ENCODE measurements around the gene NTNG1. TPM values are rescaled to one million over a fixed set of nuclear protein-coding genes. Genes with fewer than 3 reads are reported as not detected.

The NTNG1 gene
- total and polyA plus RNA-seq, 2 of the 8 experiments (the other 6 are each of a cell fraction or from before 2014, with no cell fraction given): 1.2 to 4.1 TPM

- Histone ChIP-seq H2BK12ac (ENCODE audit: low read depth, low read length) (peak overlapping the region; percentile 10; the same call in 1 of the 2 replicates), H3K4me3 (ENCODE audit: extremely low read depth in 1 of 4, insufficient read depth in 2 of 4, low read depth in 3 of 4, low read length in 4 of 4) (no peak overlapping the region), H4K20me1 (replicated peaks in 1 of 2; ENCODE audit: control insufficient read depth in 1 of 2, insufficient read depth in 2 of 2, low read length in 2 of 2) (no peaks in the 10 kb centered on the region), H4K91ac (replicated peaks; ENCODE audit: insufficient read length, low read length) (no peak overlapping the region), H3K9me3 (ENCODE audit: insufficient read depth in 2 of 2, low read depth in 1 of 2, low read length in 1 of 2) (no peaks in the 10 kb centered on the region), H3K4me2 (ENCODE audit: insufficient read depth in 1 of 2, low read depth in 2 of 2, low read length in 2 of 2) (no peak overlapping the region), H3K14ac (ENCODE audit: insufficient read length) (no peak overlapping the region), H3K18ac (ENCODE audit: extremely low read depth, low read length) (no peak overlapping the region), H2BK120ac (replicated peaks; ENCODE audit: low read depth, low read length) (no peak overlapping the region), H3K79me2 (ENCODE audit: control insufficient read depth in 1 of 2, insufficient read depth in 2 of 2, low read length in 2 of 2) (no peaks in the 10 kb centered on the region), H3K23me2 (ENCODE audit: low read depth, low read length) (no peaks in the 10 kb centered on the region), H3K4ac (replicated peaks; ENCODE audit: insufficient read length, low read depth, low read length) (no peak overlapping the region), H3K27ac (ENCODE audit: low read depth, low read length) (no peak overlapping the region), H2AFZ (ENCODE audit: low read length) (0 out of 2 replicates have a peak overlapping the region, but pooled peaks have one; percentile 8), H3K27me3 (replicated peaks in 1 of 4; ENCODE audit: control insufficient read depth in 3 of 4, extremely low read depth in 1 of 4, insufficient read depth in 3 of 4, low read length in 3 of 4) (no peaks in the 10 kb centered on the region), H2BK5ac (ENCODE audit: low read depth, low read length) (peak overlapping the region; percentile 8; the same call in 1 of the 2 replicates), H2BK20ac (ENCODE audit: low read length) (no peak overlapping the region), H4K5ac (ENCODE audit: insufficient read length, low read depth, low read length) (no peak overlapping the region), H3K79me1 (ENCODE audit: low read depth, low read length) (no peaks in the 10 kb centered on the region), H4K8ac (ENCODE audit: extremely low read depth, insufficient read depth, low read length) (no peak overlapping the region), H3K4me1 (replicated peaks in 1 of 4; ENCODE audit: control insufficient read depth in 3 of 4, insufficient read depth in 4 of 4, low read length in 3 of 4) (peaks cover 0 to 5% (median 1%) of the 10 kb centered on the region in 4 experiments; a peak in 2 of 7 replicates), H3K36me3 (ENCODE audit: control insufficient read depth in 2 of 4, insufficient read depth in 4 of 4, low read length in 3 of 4) (no peaks in the 10 kb centered on the region), H3K9ac (replicated peaks in 1 of 4; ENCODE audit: extremely low read depth in 1 of 4, low read depth in 3 of 4, low read length in 3 of 4) (no peak overlapping the region), H2BK15ac (ENCODE audit: low read length) (no peak overlapping the region), H2AK5ac (ENCODE audit: low read depth, low read length) (no peak overlapping the region), H3K23ac (ENCODE audit: insufficient read length) (no peak overlapping the region), H3K56ac (replicated peaks; ENCODE audit: insufficient read length, low read depth, low read length) (no peak overlapping the region)
- POLR2A ChIA-PET (ENCODE audit: partially characterized antibody): no interaction called here
- DNase-seq (ENCODE audit: low read depth in 1 of 2, low spot score in 2 of 2) (no peak), FAIRE-seq (no peak)
- TF ChIP-seq JUN (IDR thresholded peaks at IDR 0.05; ENCODE audit: low read depth, low read length) (no peak), CEBPB (IDR thresholded peaks at IDR 0.05; ENCODE audit: low read depth, low read length) (no peak), KDM1A (IDR thresholded peaks at IDR 0.05; ENCODE audit: borderline replicate concordance, low read length) (no peak), RFX5 (IDR thresholded peaks at IDR 0.05; ENCODE audit: borderline replicate concordance, low read depth, low read length) (no peak), KDM4A (IDR thresholded peaks at IDR 0.05; ENCODE audit: low read depth, low read length, severe bottlenecking) (no peak), EZH2 (IDR thresholded peaks at IDR 0.05; ENCODE audit: low read depth, low read length, severe bottlenecking) (no peak), CBX5 (IDR thresholded peaks at IDR 0.05; ENCODE audit: low read depth, low read length) (no peak)
- CTCF ChIA-PET (ENCODE audit: partially characterized antibody): interaction anchor here (1.2 to 2.9 kb wide), 4 partner anchors 21 to 103 kb away, joined by 4 to 10 read pairs (median 4); no protein-coding TSS in a partner anchor
- WGBS, 2 experiments (ENCODE audit: extremely low coverage in 1 of 2, insufficient coverage in 1 of 2, insufficient read length in 1 of 2, insufficient replicate concordance in 2 of 2, low coverage in 1 of 2, low lambda C conversion rate in 2 of 2, missing lambda C conversion rate in 1 of 2): 94% methylated on average over 7 of the region's 7 CpGs; no CpG with 5 or more reads in 1 of the 2 experiments
Observed at GRCh38 chr1:107244709-107245500, 104.1 kb downstream of the NTNG1 start.
